Panc1 (cell line): ENCODE measurements around the gene EAPP. TPM values are rescaled to one million over a fixed set of nuclear protein-coding genes. Genes with fewer than 3 reads are reported as not detected.

Experiments used
- ATAC-seq: fragments of 200-7000 bp; cut with Tn5 transposase; 2 replicates; pipeline ENCODE4 v1.9.1; 2020; ENCODE audit warnings: mild to moderate bottlenecking, moderate library complexity
- BruUV-seq: library from RNA; stranded (reverse); fragments of 400-500 nt; replicated peaks from 2 replicates; lab custom pipeline; 2021; lab: Mats Ljungman, UMichigan
- CTCF ChIA-PET: fragments of 300-600 bp; sonication (Branson Sonifier 250); formaldehyde crosslinking; loops from one replicate; lab custom pipeline; 2022; ENCODE audit warnings: antibody characterized with exemption; lab: Charles Lee
- POLR2A ChIA-PET: fragments of 300-600 bp; sonication (Branson Sonifier 250); formaldehyde crosslinking; loops from one replicate; lab custom pipeline; 2022; ENCODE audit warnings: antibody characterized with exemption; lab: Charles Lee
- DNase-seq: peaks from one replicate; pipeline ENCODE4 v3.0.0-alpha.2; 2010; ENCODE audit warnings: low read depth, low spot score
- H3K27ac ChIP-seq: 2 replicates; pipeline ENCODE4 v1.5.1; 2011; ENCODE audit warnings: mild to moderate bottlenecking, low read length, inconsistent platforms
- H3K27me3 ChIP-seq: fragments of 200-500 bp; sonication (Bioruptor generic); 2 replicates; pipeline ENCODE4 v1.6.0; 2014; ENCODE audit warnings: low read length, inconsistent platforms; ENCODE audit not compliant: control insufficient read depth, insufficient read depth
- H3K36me3 ChIP-seq: fragments of 200-500 bp; sonication (Bioruptor generic); 2 replicates; pipeline ENCODE4 v1.5.1; 2014; ENCODE audit warnings: inconsistent platforms, mild to moderate bottlenecking, low read length, moderate library complexity; ENCODE audit not compliant: control insufficient read depth, insufficient read depth
- H3K4me1 ChIP-seq: 2 replicates; pipeline ENCODE4 v1.5.1; 2011; ENCODE audit warnings: inconsistent platforms, mild to moderate bottlenecking, low read length, moderate library complexity; ENCODE audit not compliant: control insufficient read depth, insufficient read depth
- H3K4me3 ChIP-seq, 2 experiments: 2 replicates each; pipeline ENCODE4 v1.5.1; 2011 to 2012; ENCODE audit warnings: low read depth in 2 of 2, low read length in 2 of 2, mild to moderate bottlenecking in 2 of 2, inconsistent platforms in 1 of 2, moderate library complexity in 1 of 2
- H3K9me3 ChIP-seq: fragments of 200-500 bp; sonication (Bioruptor generic); 2 replicates; pipeline ENCODE4 v1.5.1; 2014; ENCODE audit warnings: low read depth, mild to moderate bottlenecking, inconsistent platforms, low read length, moderate library complexity; ENCODE audit not compliant: control insufficient read depth, insufficient read depth
- CTCF ChIP-seq: fragments of 450-650 bp; IDR thresholded peaks from 2 replicates; pipeline ENCODE4 v1.5.1; 2017; ENCODE audit warnings: mild to moderate bottlenecking
- POLR2AphosphoS5 ChIP-seq: IDR thresholded peaks from 2 replicates; pipeline ENCODE4 v1.6.1; 2012; ENCODE audit warnings: mild to moderate bottlenecking, low read depth, low read length, moderate library complexity
- REST ChIP-seq, 2 experiments: IDR thresholded peaks; 2 replicates each; pipeline ENCODE4 v1.6.1; 2011 to 2012; ENCODE audit warnings: low read depth in 2 of 2, control low read depth in 1 of 2, low read length in 1 of 2, mild to moderate bottlenecking in 1 of 2, moderate library complexity in 1 of 2; ENCODE audit not compliant: insufficient read depth in 1 of 2
- SIN3A ChIP-seq: IDR thresholded peaks from 2 replicates; pipeline ENCODE4 v1.6.1; 2012; ENCODE audit warnings: low read depth, mild to moderate bottlenecking, low read length, moderate library complexity, borderline replicate concordance; ENCODE audit not compliant: insufficient read depth
- TCF7L2 ChIP-seq: IDR thresholded peaks from 2 replicates; pipeline ENCODE4 v1.6.1; 2011; ENCODE audit warnings: mild to moderate bottlenecking, low read depth, low read length, inconsistent platforms
- in situ Hi-C: cut with HindIII; loops from 2 replicates; pipeline ENCODE4 v1.10.0; 2016; ENCODE audit warnings: low sequenced_read_pairs, low pct_unique_long_range_greater_than_20kb
- intact Hi-C: fragments of 100-400 bp; cut with micrococcal nuclease; formaldehyde crosslinking; loops from one replicate; pipeline ENCODE4 v1.10.0; 2022; ENCODE audit not compliant: unreplicated experiment
- total RNA-seq: library from RNA; stranded (reverse); gene quantifications from one replicate; pipeline ENCODE4 v1.2.1, GENCODE V29; 2021; ENCODE audit not compliant: unreplicated experiment

EAPP gene
- total RNA-seq, 1 experiment from 2014 or later: 16.6 TPM

GRCh38 chr14:34571771-34572170 lies 32.3 kb upstream of the EAPP start:
- H3K4me1 ChIP-seq: no peaks in the 10 kb centered on the region
- H3K4me3 ChIP-seq: no peak overlapping the region
- DNase-seq (no peak), ATAC-seq (no peak)
- POLR2A ChIA-PET: no interaction called here
- in situ Hi-C loops (no loop called here), intact Hi-C loops (no loop called here)
- CTCF ChIA-PET: no interaction called here
- H3K36me3 ChIP-seq: peaks cover 3% of the 10 kb centered on the region; the same call in 1 of the 2 replicates
- no peaks in the 10 kb centered on the region for H3K27me3 ChIP-seq
- BruUV-seq: TSS peak; percentile 54
- TF ChIP-seq TCF7L2 (no peak), CTCF (no peak), POLR2AphosphoS5 (no peak), SIN3A (no peak), REST (IDR thresholded peaks at IDR 0.05; ENCODE audit: insufficient read depth in 1 of 2, low read depth in 2 of 2, low read length in 1 of 2) (no peak)
- H3K9me3 ChIP-seq: no peaks in the 10 kb centered on the region
- H3K27ac ChIP-seq: no peak overlapping the region

GRCh38 chr14:34569750-34570149 lies 30.2 kb upstream of the EAPP start:
- no peaks in the 10 kb centered on the region for H3K4me1 ChIP-seq
- no peaks in the 10 kb centered on the region for H3K27me3 ChIP-seq
- H3K9me3 ChIP-seq: no peaks in the 10 kb centered on the region
- no peak overlapping the region for H3K4me3 ChIP-seq
- TF ChIP-seq POLR2AphosphoS5: no peak
- TF ChIP-seq TCF7L2: no peak
- TF ChIP-seq CTCF: no peak
- TF ChIP-seq REST (IDR thresholded peaks at IDR 0.05; ENCODE audit: insufficient read depth in 1 of 2, low read depth in 2 of 2, low read length in 1 of 2): no peak
- TF ChIP-seq SIN3A: no peak
- in situ Hi-C loops: no loop called here
- ChIA-PET POLR2A (no interaction called here), CTCF (no interaction called here)
- no peak for ATAC-seq
- H3K36me3 ChIP-seq: peaks cover 3% of the 10 kb centered on the region; the same call in 1 of the 2 replicates
- intact Hi-C loops: no loop called here
- H3K27ac ChIP-seq: no peak overlapping the region
- no peak for DNase-seq
- BruUV-seq: no TSS peak
